H9 (cell line): ENCODE measurements around the gene DMXL1. TPM values are rescaled to one million over a fixed set of nuclear protein-coding genes. Genes with fewer than 3 reads are reported as not detected.

Experiments
- DNase-seq: peaks from one replicate; pipeline ENCODE4 v3.0.0-alpha.2; 2017
- H2AFZ ChIP-seq: one replicate; pipeline ENCODE4 v1.6.1; 2013; ENCODE audit warnings: mild to moderate bottlenecking, low read length, control low read depth, moderate library complexity
- H2AK5ac ChIP-seq: 2 replicates; pipeline ENCODE4 v1.6.1; 2013; ENCODE audit warnings: low read length, control low read depth, mixed read lengths; ENCODE audit not compliant: insufficient read length
- H2BK120ac ChIP-seq: one replicate; pipeline ENCODE4 v1.6.1; 2013; ENCODE audit warnings: low read depth, mild to moderate bottlenecking, low read length, control low read depth, inconsistent platforms; ENCODE audit not compliant: poor library complexity, severe bottlenecking
- H2BK12ac ChIP-seq: 2 replicates; pipeline ENCODE4 v1.6.1; 2013; ENCODE audit warnings: low read length, control low read depth, mixed read lengths, low read depth; ENCODE audit not compliant: insufficient read length
- H2BK15ac ChIP-seq: 2 replicates; pipeline ENCODE4 v1.6.1; 2013; ENCODE audit warnings: low read depth, low read length, control low read depth
- H2BK20ac ChIP-seq: one replicate; pipeline ENCODE4 v1.6.1; 2013; ENCODE audit warnings: low read depth, mild to moderate bottlenecking, low read length, control low read depth, inconsistent platforms; ENCODE audit not compliant: poor library complexity, severe bottlenecking
- H2BK5ac ChIP-seq: 2 replicates; pipeline ENCODE4 v1.6.1; 2013; ENCODE audit warnings: low read length, control low read depth, mixed read lengths; ENCODE audit not compliant: insufficient read length
- H3K14ac ChIP-seq: 2 replicates; pipeline ENCODE4 v1.6.1; 2013; ENCODE audit warnings: low read length, control low read depth; ENCODE audit not compliant: insufficient read depth
- H3K18ac ChIP-seq: 2 replicates; pipeline ENCODE4 v1.6.1; 2013; ENCODE audit warnings: low read depth, mild to moderate bottlenecking, mixed read lengths, low read length, control low read depth; ENCODE audit not compliant: insufficient read length
- H3K23ac ChIP-seq: 2 replicates; pipeline ENCODE4 v1.6.1; 2013; ENCODE audit warnings: low read length, control low read depth, mixed read lengths, low read depth; ENCODE audit not compliant: insufficient read length
- H3K23me2 ChIP-seq: 2 replicates; pipeline ENCODE4 v1.6.1; 2013; ENCODE audit warnings: low read depth, mild to moderate bottlenecking, mixed read lengths, low read length, control low read depth; ENCODE audit not compliant: insufficient read length, poor library complexity, severe bottlenecking
- H3K27ac ChIP-seq: 2 replicates; pipeline ENCODE4 v1.5.1; 2013; ENCODE audit warnings: low read length, control low read depth, mixed read lengths, low read depth; ENCODE audit not compliant: insufficient read length
- H3K27me3 ChIP-seq: 2 replicates; pipeline ENCODE4 v1.6.1; 2013; ENCODE audit warnings: low read length, control low read depth, inconsistent platforms; ENCODE audit not compliant: insufficient read depth
- H3K4ac ChIP-seq: 2 replicates; pipeline ENCODE4 v1.6.1; 2013; ENCODE audit warnings: low read depth, mild to moderate bottlenecking, control low read depth, inconsistent platforms, low read length, moderate library complexity
- H3K4me1 ChIP-seq: 2 replicates; pipeline ENCODE4 v1.6.1; 2013; ENCODE audit warnings: low read length, control low read depth, inconsistent platforms; ENCODE audit not compliant: insufficient read depth
- H3K4me2 ChIP-seq: 2 replicates; pipeline ENCODE4 v1.6.1; 2013; ENCODE audit warnings: low read length, control low read depth, mixed read lengths; ENCODE audit not compliant: insufficient read length, insufficient read depth
- H3K56ac ChIP-seq: 2 replicates; pipeline ENCODE4 v1.6.1; 2013; ENCODE audit warnings: low read depth, mild to moderate bottlenecking, mixed read lengths, low read length, control low read depth; ENCODE audit not compliant: insufficient read length
- H3K79me1 ChIP-seq: 2 replicates; pipeline ENCODE4 v1.6.1; 2013; ENCODE audit warnings: low read depth, mild to moderate bottlenecking, moderate library complexity, low read length, control low read depth, inconsistent platforms; ENCODE audit not compliant: insufficient read depth, poor library complexity, severe bottlenecking
- H3K79me2 ChIP-seq: 2 replicates; pipeline ENCODE4 v1.6.1; 2013; ENCODE audit warnings: low read length, control low read depth, inconsistent platforms; ENCODE audit not compliant: insufficient read depth
- H3K9ac ChIP-seq: 2 replicates; pipeline ENCODE4 v1.6.1; 2013; ENCODE audit warnings: low read length, control low read depth, mixed read lengths; ENCODE audit not compliant: insufficient read length; ENCODE audit errors: extremely low read depth
- H3K9me3 ChIP-seq: one replicate; pipeline ENCODE4 v1.6.1; 2013; ENCODE audit warnings: low read depth, low read length, inconsistent platforms; ENCODE audit not compliant: control insufficient read depth
- H3T11ph ChIP-seq: one replicate; pipeline ENCODE4 v1.6.1; 2013; ENCODE audit warnings: mild to moderate bottlenecking, low read length, control low read depth, inconsistent platforms
- H4K20me1 ChIP-seq: one replicate; pipeline ENCODE4 v1.6.1; 2013; ENCODE audit not compliant: control insufficient read depth, insufficient read length, insufficient read depth
- H4K5ac ChIP-seq: 2 replicates; pipeline ENCODE4 v1.6.1; 2013; ENCODE audit warnings: low read depth, mild to moderate bottlenecking, mixed read lengths, low read length, control low read depth; ENCODE audit not compliant: insufficient read length
- H4K8ac ChIP-seq: replicated peaks from 2 replicates; pipeline ENCODE4 v1.6.1; 2013; ENCODE audit warnings: low read length, control low read depth, mixed read lengths, low read depth; ENCODE audit not compliant: insufficient read length
- H4K91ac ChIP-seq: 2 replicates; pipeline ENCODE4 v1.6.1; 2013; ENCODE audit warnings: low read depth, mild to moderate bottlenecking, moderate library complexity, mixed read lengths, low read length, control low read depth; ENCODE audit not compliant: insufficient read length
- H3K27ac Mint-ChIP-seq, 3 experiments: 2 replicates in 2 of 3; 3 replicates in 1 of 3; pipeline ENCODE4 v1.8.0; 2020 to 2021; ENCODE audit warnings: mixed read lengths in 3 of 3, mild to moderate bottlenecking in 1 of 3, moderate library complexity in 1 of 3
- H3K27me3 Mint-ChIP-seq: 2 replicates; pipeline ENCODE4 v1.8.0; 2021; ENCODE audit warnings: low read depth, mild to moderate bottlenecking, moderate library complexity, mixed read lengths
- H3K36me3 Mint-ChIP-seq, 3 experiments: 2 replicates in 2 of 3; 3 replicates in 1 of 3; pipeline ENCODE4 v1.8.0; 2020 to 2021; ENCODE audit warnings: low read depth in 3 of 3, mixed read lengths in 3 of 3; ENCODE audit not compliant: insufficient read depth in 1 of 3
- H3K4me1 Mint-ChIP-seq, 2 experiments: 2 replicates each; pipeline ENCODE4 v1.8.0; 2020; ENCODE audit warnings: mixed read lengths in 2 of 2
- H3K4me3 Mint-ChIP-seq, 2 experiments: 2 replicates in 1 of 2; 3 replicates in 1 of 2; pipeline ENCODE4 v1.8.0; 2020 to 2021; ENCODE audit warnings: mild to moderate bottlenecking in 2 of 2, mixed read lengths in 2 of 2, moderate library complexity in 1 of 2
- H3K9me3 Mint-ChIP-seq, 2 experiments: 2 replicates in 1 of 2; 3 replicates in 1 of 2; pipeline ENCODE4 v1.8.0; 2020; ENCODE audit warnings: mild to moderate bottlenecking in 2 of 2, mixed read lengths in 2 of 2, moderate library complexity in 1 of 2
- CTCF ChIP-seq: fragments of 200-600 bp; sonication (generic); conservative IDR thresholded peaks from 3 replicates; pipeline ENCODE4 v1.8.0; 2021; ENCODE audit warnings: antibody characterized with exemption, mild to moderate bottlenecking
- WGBS: extraction: QIAGEN DNeasy Blood & Tissue Kit; methylation state at CpG from one replicate; pipeline ENCODE4 v1.1.7; 2013; ENCODE audit warnings: missing lambda C conversion rate, low lambda C conversion rate, mixed read lengths; ENCODE audit not compliant: insufficient read length; ENCODE audit errors: extremely low coverage; 5-methylcytosine and 5-hydroxymethylcytosine counted together
- total RNA-seq: library from RNA; stranded (reverse); gene quantifications from 2 replicates; pipeline ENCODE4 v1.2.1, GENCODE V29; 2021

DMXL1 gene
- total RNA-seq, 1 experiment from 2014 or later = 63.5 TPM

GRCh38 chr5:119250946-119251901 is 180.3 kb downstream of the DMXL1 start:
- H3K27me3 ChIP-seq = no peaks in the 10 kb centered on the region
- TF ChIP-seq CTCF = no peak
- H3K9ac ChIP-seq = no peak overlapping the region

More at GRCh38 chr5:119250946-119251901, 180.3 kb downstream of the DMXL1 start:
- Histone ChIP-seq H2BK15ac (no peak overlapping the region), H3K79me2 (no peaks in the 10 kb centered on the region), H3K4ac (no peak overlapping the region), H3K27ac (no peak overlapping the region), H4K5ac (no peak overlapping the region), H4K20me1 (no peaks in the 10 kb centered on the region), H2BK12ac (no peak overlapping the region), H3K9me3 (no peaks in the 10 kb centered on the region), H3K18ac (no peak overlapping the region), H2BK120ac (no peak overlapping the region), H3K23me2 (no peaks in the 10 kb centered on the region), H2BK5ac (no peak overlapping the region), H2BK20ac (no peak overlapping the region), H3K4me2 (no peak overlapping the region), H4K91ac (no peak overlapping the region), H4K8ac (no peak overlapping the region), H3K79me1 (no peaks in the 10 kb centered on the region), H3K56ac (no peak overlapping the region), H2AFZ (no peak overlapping the region), H2AK5ac (no peak overlapping the region), H3K23ac (no peak overlapping the region), H3K14ac (no peak overlapping the region), H3T11ph (no peak overlapping the region), H3K4me1 (no peaks in the 10 kb centered on the region)
- Mint-ChIP-seq H3K36me3 (peaks cover 0 to 20% (median 14%) of the 10 kb centered on the region in 3 experiments; a peak in 6 of 7 replicates), H3K27ac (no peak overlapping the region), H3K4me1 (peaks cover 6 to 12% of the 10 kb centered on the region in 2 experiments), H3K4me3 (no peak overlapping the region), H3K9me3 (peaks cover 15 to 18% of the 10 kb centered on the region in 2 experiments), H3K27me3 (no peaks in the 10 kb centered on the region)
- no CpG with 5 or more reads among the region's 7 CpGs for WGBS
- no peak for DNase-seq
